GM12864 (cell line): ENCODE results near the gene THAP8.
A peak's percentile ranks its signal among the peaks of the same experiment; 100 is the strongest.
"Not testable (repeated sequence)": the region's sequence is repeated elsewhere in the genome, so short reads cannot be mapped to it uniquely, and the experiment has no call there.

Experiments used
- DNase-seq: peaks from one replicate; pipeline ENCODE4 v3.0.0-alpha.2; 2011; ENCODE audit warnings: low read depth
- H3K4me3 ChIP-seq: 2 replicates; pipeline ENCODE4 v1.5.1; 2011; ENCODE audit warnings: mild to moderate bottlenecking, low read depth, low read length, control low read depth
- TF ChIP-seq, protein P1 (sequence below): IDR thresholded peaks from 2 replicates; pipeline ENCODE4 v1.5.1; 2011; ENCODE audit warnings: low read depth, mild to moderate bottlenecking, moderate library complexity, low read length, control low read depth, inconsistent platforms; ENCODE audit errors: missing control alignments

Gene THAP8

DNA sequence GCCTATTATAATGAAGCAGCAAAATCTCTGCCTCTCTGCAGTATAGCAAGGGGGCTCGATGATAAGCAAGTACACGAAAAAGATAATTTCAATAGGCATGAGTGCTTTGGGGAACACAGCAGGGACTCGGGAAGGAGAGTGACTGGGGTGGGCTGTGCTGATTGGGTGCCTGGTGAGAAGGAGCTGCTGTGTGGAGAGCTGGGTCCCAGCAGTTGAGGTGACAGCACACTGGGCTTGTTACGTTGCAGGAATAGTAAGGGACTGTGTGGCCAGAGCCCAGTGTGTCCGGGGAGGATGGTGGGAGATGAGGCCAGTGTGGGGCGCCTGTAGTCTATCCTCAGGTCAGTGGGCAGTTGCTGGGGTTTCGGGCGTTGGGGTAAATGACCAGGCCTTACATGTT, 18.0 kb upstream of the THAP8 start:
- no peak overlapping the region for H3K4me3 ChIP-seq
- DNase-seq, result no peak
- TF ChIP-seq, protein P1, sequence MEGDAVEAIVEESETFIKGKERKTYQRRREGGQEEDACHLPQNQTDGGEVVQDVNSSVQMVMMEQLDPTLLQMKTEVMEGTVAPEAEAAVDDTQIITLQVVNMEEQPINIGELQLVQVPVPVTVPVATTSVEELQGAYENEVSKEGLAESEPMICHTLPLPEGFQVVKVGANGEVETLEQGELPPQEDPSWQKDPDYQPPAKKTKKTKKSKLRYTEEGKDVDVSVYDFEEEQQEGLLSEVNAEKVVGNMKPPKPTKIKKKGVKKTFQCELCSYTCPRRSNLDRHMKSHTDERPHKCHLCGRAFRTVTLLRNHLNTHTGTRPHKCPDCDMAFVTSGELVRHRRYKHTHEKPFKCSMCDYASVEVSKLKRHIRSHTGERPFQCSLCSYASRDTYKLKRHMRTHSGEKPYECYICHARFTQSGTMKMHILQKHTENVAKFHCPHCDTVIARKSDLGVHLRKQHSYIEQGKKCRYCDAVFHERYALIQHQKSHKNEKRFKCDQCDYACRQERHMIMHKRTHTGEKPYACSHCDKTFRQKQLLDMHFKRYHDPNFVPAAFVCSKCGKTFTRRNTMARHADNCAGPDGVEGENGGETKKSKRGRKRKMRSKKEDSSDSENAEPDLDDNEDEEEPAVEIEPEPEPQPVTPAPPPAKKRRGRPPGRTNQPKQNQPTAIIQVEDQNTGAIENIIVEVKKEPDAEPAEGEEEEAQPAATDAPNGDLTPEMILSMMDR, result no peak

DNA sequence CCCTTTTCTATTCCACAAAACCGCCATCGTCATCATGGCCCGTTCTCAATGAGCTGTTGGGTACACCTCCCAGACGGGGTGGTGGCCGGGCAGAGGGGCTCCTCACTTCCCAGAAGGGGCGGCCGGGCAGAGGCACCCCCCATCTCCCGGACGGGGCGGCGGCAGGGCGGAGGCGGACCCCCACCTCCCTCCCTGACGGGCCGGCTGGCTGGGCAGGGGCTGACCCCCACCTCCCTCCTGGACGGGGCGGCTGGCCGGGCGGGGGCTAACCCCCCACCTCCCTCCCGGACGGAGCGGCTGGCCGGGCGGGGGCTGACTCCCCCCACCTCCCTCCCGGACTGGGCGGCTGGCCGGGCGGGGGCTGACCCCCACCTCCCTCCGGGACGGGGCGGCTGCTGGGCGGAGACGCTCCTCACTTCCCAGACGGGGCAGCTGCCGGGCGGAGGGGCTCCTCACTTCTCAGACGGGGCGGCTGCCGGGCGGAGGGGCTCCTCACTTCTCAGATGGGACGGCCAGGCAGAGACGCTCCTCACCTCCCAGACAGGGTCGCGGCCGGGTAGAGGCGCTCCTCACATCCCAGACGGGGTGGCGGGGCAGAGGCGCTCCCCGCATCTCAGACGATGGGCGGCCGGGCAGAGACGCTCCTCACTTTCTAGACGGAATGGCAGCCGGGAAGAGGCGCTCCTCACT, 14.9 kb upstream of the THAP8 start:
- DNase-seq, result not testable (repeated sequence)

DNA sequence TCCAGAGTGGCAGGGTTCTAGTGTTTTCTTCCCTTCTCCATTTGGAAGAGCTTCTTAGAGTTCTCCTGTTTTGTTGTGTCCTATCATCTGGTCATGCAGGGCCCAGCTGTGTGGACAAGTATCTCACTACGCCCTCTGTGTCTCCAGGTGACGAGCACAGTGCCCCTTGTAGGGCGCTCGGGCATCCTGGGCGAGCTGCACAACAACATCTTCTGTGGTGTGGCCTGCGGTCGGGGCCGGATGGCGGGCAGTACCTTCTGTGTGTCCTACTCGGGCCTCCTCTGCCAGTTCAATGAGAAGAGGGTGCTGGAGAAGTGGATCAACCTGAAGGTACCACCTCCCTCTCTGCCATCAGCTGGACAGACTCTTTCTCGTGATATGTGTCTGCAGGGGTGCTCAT, 13.6 kb upstream of the THAP8 start:
- no peak for DNase-seq
- no peak overlapping the region for H3K4me3 ChIP-seq
- TF ChIP-seq, protein P1, result no peak

More for the DNA sequence above, 14.9 kb upstream of the THAP8 start:
- H3K4me3 ChIP-seq, result not testable (repeated sequence)

DNA sequence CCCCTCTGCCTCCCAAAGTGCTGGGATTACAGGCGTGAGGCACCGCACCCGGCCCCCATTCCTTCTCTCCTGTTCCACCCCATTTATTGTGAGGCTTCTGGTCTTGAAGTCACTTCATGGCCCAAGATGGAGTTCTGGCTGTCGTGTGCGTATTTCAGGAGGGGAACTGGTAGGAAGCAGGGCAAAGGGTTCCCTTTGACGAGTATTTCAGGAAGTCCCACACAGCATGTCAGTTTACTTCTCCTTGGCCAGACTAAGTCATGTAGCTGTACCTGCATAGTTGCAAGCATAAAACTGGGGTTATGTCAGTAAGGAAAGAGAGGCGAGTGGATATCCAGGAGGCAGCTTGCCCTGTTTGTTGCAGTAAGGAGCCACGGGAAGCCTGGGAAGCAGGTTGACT, 10.7 kb upstream of the THAP8 start:
- TF ChIP-seq, protein P1, result no peak
- no peak for DNase-seq
- no peak overlapping the region for H3K4me3 ChIP-seq

DNA sequence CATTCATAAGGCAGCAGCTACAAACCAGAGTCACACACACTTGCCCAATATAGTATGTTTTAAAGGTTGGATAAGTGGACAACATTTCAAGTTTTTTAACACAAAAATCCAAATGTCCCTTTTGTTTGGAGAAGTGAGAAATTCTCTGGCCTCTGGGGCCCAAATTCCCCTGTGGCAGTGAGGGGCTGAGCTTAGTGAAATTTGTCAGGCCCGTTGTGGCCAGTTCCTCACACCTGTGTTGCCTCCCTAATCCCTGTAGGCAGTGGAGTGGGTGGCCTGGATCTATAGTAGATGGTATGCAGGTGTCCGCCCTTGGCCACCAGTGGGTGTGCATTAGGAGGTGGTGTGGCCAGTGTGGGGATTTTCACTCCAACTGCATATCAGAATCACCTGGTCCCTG, 7.3 kb upstream of the THAP8 start:
- DNase-seq, result no peak
- H3K4me3 ChIP-seq, result no peak overlapping the region
- TF ChIP-seq, protein P1, result no peak

DNA sequence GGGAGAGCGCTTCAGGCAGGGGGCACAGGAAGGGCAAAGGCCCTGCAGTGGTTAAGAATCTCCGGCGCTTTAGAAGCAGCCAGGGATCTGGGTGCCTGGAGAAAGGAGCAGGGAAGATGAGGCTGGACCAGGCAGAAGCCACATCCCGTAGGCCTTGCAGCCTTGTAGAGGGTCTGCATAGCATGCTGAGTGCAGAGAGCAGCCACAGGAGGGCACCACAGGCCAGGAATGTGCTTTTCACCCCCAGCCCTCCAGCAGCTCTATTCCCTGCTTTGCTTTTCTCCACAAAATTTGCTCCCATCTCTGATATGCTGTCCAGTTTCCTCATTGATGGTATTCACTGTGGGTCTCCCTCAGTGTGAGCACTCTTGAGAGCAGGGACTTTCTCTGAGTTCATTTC, 6.3 kb upstream of the THAP8 start:
- TF ChIP-seq, protein P1, result peak; percentile 59
- no peak for DNase-seq
- H3K4me3 ChIP-seq, result no peak overlapping the region

DNA sequence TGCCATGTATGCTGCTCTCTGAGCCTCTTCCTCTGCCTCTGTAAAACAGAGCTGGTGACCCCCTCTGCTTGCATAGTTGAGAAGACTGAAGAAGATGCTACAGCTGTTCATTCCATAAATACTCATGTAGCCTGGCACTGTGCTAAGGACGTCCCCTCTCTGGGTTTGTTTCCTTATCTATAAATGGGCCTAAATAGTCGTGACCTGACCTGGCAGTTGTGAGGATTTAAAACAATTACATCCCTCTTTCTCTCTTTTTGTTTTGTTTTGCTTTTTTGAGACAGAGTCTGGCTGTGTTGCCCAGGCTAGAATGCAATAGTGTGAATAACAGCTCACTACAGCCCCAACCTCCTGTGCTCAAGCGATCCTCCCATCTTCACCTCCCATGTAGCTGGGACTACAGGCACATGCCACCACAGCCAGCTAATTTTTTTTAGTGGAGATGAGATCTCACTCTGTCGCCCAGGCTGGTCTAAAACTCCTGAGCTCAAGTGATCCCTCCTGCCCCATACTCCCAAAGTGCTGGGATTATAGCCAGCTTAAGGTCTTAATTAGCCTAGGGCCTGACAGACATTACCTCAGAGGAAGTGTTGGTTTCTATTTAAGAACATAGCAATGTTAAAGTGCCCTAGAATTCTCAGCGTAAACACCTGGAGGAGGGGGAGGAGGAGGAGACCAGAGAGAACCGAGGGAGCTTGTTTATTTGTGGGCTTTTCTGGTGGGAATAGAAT, 5.3 kb upstream of the THAP8 start:
- H3K4me3 ChIP-seq, result no peak overlapping the region
- no peak for DNase-seq
- TF ChIP-seq, protein P1, result no peak
